Neural crest cell (in vitro differentiated cells): ENCODE results near the gene AIFM2. TPM values are rescaled to one million over a fixed set of nuclear protein-coding genes. Genes with fewer than 3 reads are reported as not detected.
A peak's percentile ranks its signal among the peaks of the same experiment; 100 is the strongest.

Experiments
- DNase-seq: peaks from one replicate; pipeline ENCODE4 v3.0.0; 2021; ENCODE audit warnings: low read depth, mixed read lengths, low spot score
- H3K27ac Mint-ChIP-seq: one replicate; pipeline ENCODE4 v1.8.0; 2021; ENCODE audit warnings: mild to moderate bottlenecking, mixed read lengths; ENCODE audit not compliant: unreplicated experiment
- H3K27me3 Mint-ChIP-seq: 2 replicates; pipeline ENCODE4 v1.8.0; 2021; ENCODE audit warnings: low read depth, mild to moderate bottlenecking, mixed read lengths
- H3K36me3 Mint-ChIP-seq: 2 replicates; pipeline ENCODE4 v1.8.0; 2021; ENCODE audit warnings: low read depth, mild to moderate bottlenecking, mixed read lengths
- H3K4me1 Mint-ChIP-seq: 2 replicates; pipeline ENCODE4 v1.8.0; 2021; ENCODE audit warnings: mixed read lengths
- H3K4me3 Mint-ChIP-seq: one replicate; pipeline ENCODE4 v1.8.0; 2021; ENCODE audit warnings: mild to moderate bottlenecking, mixed read lengths
- H3K9me3 Mint-ChIP-seq: 2 replicates; pipeline ENCODE4 v1.8.0; 2021; ENCODE audit warnings: mixed read lengths
- total RNA-seq: library from RNA; stranded (reverse); gene quantifications from 2 replicates; pipeline ENCODE4 v1.2.1, GENCODE V29; 2021
- TF ChIP-seq, protein P1 (sequence below): fragments of 200-600 bp; sonication (generic); conservative IDR thresholded peaks from 2 replicates; pipeline ENCODE4 v1.5.0; 2021; ENCODE audit warnings: antibody characterized with exemption, mild to moderate bottlenecking

The AIFM2 gene
- total RNA-seq, 1 donor from 2014 or later, result 2.8 TPM

DNA sequence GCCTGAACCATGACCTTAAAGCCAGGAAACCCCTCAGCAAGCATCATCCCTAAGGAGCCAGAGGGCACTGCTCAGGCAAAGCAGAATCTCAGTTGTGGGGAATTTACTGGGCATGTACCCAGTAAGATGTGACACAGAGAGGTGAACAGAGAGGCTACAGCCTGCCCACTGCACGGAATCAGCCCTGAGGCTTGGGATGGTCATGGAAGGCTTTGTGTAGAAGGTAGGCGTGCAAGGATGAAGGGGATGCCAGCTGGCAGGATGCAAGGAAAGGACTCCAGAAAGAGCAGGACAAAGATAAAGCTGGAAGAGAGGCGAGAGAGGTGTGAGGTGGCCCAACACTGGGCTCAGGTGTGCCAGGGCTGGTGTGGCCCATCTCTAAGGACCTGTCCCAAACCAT lies 2.4 kb upstream of the AIFM2 start:
- DNase-seq, result no peak
- Mint-ChIP-seq H3K27me3 (peaks cover 47% of the 10 kb centered on the region), H3K36me3 (no peaks in the 10 kb centered on the region), H3K4me3 (no peak overlapping the region), H3K9me3 (no peaks in the 10 kb centered on the region), H3K27ac (no peak overlapping the region), H3K4me1 (peaks cover 11% of the 10 kb centered on the region)
- TF ChIP-seq, protein P1, sequence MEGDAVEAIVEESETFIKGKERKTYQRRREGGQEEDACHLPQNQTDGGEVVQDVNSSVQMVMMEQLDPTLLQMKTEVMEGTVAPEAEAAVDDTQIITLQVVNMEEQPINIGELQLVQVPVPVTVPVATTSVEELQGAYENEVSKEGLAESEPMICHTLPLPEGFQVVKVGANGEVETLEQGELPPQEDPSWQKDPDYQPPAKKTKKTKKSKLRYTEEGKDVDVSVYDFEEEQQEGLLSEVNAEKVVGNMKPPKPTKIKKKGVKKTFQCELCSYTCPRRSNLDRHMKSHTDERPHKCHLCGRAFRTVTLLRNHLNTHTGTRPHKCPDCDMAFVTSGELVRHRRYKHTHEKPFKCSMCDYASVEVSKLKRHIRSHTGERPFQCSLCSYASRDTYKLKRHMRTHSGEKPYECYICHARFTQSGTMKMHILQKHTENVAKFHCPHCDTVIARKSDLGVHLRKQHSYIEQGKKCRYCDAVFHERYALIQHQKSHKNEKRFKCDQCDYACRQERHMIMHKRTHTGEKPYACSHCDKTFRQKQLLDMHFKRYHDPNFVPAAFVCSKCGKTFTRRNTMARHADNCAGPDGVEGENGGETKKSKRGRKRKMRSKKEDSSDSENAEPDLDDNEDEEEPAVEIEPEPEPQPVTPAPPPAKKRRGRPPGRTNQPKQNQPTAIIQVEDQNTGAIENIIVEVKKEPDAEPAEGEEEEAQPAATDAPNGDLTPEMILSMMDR, result no peak

DNA sequence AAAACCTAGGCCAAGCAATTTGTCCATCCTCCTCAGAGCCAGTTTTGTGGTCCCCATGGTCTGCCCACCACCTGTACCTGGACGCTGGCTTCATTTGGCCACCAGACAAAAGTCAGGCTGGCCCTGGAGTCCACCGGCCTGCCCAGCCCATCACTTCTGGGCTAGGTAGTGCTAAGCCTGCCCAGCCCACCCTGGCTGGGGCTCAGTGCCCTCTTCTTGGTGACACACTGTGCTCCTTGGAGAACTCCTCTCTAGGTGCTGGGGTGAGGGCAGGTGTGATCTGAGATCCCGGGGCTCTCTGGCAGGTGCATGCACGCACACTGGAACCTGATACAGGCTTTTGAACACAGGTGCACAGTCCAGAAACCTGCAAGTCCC lies 1.1 kb downstream of the AIFM2 start:
- Mint-ChIP-seq H3K27ac (no peak overlapping the region), H3K4me3 (no peak overlapping the region), H3K9me3 (no peaks in the 10 kb centered on the region), H3K27me3 (peaks cover 44% of the 10 kb centered on the region), H3K4me1 (peaks cover 11% of the 10 kb centered on the region), H3K36me3 (no peaks in the 10 kb centered on the region)
- DNase-seq, result no peak
- TF ChIP-seq, protein P1, result no peak

DNA sequence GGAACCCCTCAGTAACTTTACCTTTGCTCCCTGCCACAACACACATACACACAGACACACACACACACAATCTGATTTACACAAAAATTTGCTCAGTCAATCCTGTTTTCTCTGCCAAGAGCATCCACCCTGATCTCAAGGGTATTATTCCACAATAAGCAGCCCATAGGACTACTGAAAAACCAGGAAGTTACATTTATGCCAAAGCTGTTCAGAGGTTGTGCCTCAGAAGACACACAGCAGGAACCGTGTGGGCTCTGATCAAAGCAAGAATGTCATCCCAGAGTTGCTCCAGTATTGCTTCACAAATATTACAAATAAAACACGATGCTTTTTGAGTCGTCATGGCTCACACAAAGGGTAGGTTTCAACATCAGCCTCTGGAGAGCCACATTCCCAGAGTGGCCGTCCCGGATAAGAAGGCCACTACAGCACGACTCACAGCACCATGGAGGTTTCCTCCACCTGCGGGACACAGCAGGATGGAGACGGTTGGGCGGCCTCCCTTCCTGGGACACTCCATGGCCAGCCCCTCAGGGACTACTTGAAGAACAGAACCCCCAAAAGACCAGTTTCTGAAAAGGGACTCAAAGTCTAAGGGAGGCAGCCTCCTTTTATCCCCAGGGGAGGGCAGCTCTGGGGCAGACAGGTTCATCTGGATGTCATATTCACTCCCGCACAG lies 1.6 kb downstream of the AIFM2 start:
- no peaks in the 10 kb centered on the region for H3K9me3 Mint-ChIP-seq
- peak overlapping the region; percentile 20 for H3K4me3 Mint-ChIP-seq
- H3K27me3 Mint-ChIP-seq, result peaks cover 44% of the 10 kb centered on the region
- TF ChIP-seq, protein P1, result no peak
- no peak for DNase-seq
- no peak overlapping the region for H3K27ac Mint-ChIP-seq
- H3K4me1 Mint-ChIP-seq, result peaks cover 11% of the 10 kb centered on the region
- no peaks in the 10 kb centered on the region for H3K36me3 Mint-ChIP-seq

DNA sequence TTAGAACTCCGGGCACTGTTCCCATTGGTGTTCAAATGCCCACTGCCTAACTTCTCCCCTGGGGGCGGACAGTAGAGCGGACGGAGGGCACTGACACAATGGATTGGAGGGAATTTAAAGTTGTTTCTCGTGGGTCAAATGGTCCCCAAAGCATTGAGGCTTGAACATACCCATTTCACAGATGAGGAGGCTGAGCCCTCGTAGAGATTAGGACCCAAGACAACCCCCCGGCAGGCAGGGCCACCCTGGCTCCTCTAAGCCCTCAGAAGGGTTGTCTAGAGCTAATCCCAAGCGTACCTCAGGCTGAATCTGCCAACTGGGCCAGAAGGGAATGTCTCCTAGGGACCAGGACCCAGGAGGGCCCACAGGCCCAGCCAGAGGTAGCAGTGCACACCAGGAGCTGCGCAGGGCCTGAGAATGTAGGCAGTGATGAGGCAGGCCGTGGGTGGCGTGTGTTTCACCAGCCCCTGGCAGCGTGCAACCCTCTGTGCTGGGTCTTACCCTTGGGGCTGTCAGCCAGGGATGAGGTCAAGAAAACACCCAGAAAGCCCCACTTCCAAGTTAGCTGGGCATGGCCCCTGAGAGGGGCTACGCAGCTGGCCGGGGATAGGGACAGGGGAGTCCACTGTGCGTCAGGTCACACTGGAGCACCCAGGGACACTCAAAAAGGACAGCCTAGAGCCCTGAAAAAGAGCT lies 5.8 kb downstream of the AIFM2 start:
- no peaks in the 10 kb centered on the region for H3K36me3 Mint-ChIP-seq
- H3K4me3 Mint-ChIP-seq, result no peak overlapping the region
- no peak overlapping the region for H3K27ac Mint-ChIP-seq
- H3K9me3 Mint-ChIP-seq, result no peaks in the 10 kb centered on the region
- no peaks in the 10 kb centered on the region for H3K4me1 Mint-ChIP-seq
- no peak for DNase-seq
- peaks cover 16% of the 10 kb centered on the region for H3K27me3 Mint-ChIP-seq
- TF ChIP-seq, protein P1, result no peak

DNA sequence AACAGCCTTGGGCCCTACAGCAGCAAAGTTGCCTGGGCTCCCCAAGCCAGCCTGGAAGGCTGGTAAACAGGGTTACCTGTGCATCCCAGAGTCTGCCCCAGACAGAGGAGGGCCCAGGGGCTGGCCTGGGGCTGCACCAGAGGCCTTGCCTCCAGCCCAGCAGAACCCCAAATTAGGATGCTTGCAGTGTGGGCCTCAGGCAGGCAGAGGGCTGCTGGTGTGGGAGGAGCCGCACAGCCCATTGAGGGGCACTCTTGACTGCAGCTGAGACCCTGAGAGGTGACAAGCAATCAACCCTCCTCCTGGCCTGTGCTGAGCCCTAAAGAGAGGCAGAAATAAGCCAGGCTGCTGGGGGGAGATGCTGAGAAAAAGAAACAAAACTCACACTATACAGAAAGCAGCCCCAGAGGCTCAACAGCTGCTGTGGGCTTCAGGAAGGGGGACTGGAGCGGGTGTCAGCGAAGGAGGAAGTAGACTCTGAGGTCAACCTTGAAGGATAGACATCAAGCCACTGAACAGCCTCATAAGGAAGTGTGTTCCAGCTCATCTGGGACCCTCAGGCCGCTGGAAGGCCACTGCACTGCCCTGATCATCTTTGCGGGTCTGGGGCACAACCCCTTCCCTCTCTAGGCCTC lies 6.6 kb downstream of the AIFM2 start:
- Mint-ChIP-seq H3K27me3 (peaks cover 8% of the 10 kb centered on the region), H3K27ac (no peak overlapping the region)

More for the DNA sequence above, 6.6 kb downstream of the AIFM2 start:
- Mint-ChIP-seq H3K9me3 (no peaks in the 10 kb centered on the region), H3K36me3 (no peaks in the 10 kb centered on the region), H3K4me1 (no peaks in the 10 kb centered on the region), H3K4me3 (no peak overlapping the region)
- TF ChIP-seq, protein P1, result no peak
- DNase-seq, result no peak
